ENCODE data around the gene ZNF316.

GRCh38 chr7:6608794-6609193 is 28.3 kb upstream of the ZNF316 start:
- no peak for TF ChIP-seq CTCF (conservative IDR thresholded peaks at IDR 0.05; ENCODE audit: low read depth in 2 of 2)
- TF ChIP-seq POLR2AphosphoS5 (IDR thresholded peaks at IDR 0.05; ENCODE audit: low read depth) = no peak
- no peak for TF ChIP-seq REST (IDR thresholded peaks at IDR 0.05; ENCODE audit: unreplicated experiment)
- no peak for TF ChIP-seq JUNB (IDR thresholded peaks at IDR 0.05; ENCODE audit: unreplicated experiment)
- no peak for TF ChIP-seq EZH2 (IDR thresholded peaks at IDR 0.05; ENCODE audit: low read depth, unreplicated experiment)
- TF ChIP-seq ZNF114 (CRISPR knock-in tag; IDR thresholded peaks at IDR 0.05) = no peak
- TF ChIP-seq CREB1 (CRISPR knock-in tag; IDR thresholded peaks at IDR 0.05; ENCODE audit: low read depth) = no peak
- no peak for TF ChIP-seq EZH2phosphoT487 (IDR thresholded peaks at IDR 0.05; ENCODE audit: unreplicated experiment)
- TF ChIP-seq ETS1 (IDR thresholded peaks at IDR 0.05) = no peak
- no peak for TF ChIP-seq NANOG (IDR thresholded peaks at IDR 0.05; ENCODE audit: borderline replicate concordance)

All from GM23338 (cell line).